Stimulated activated CD8-positive, alpha-beta memory T cell treated with anti-CD3 and anti-CD28 coated beads, Interleukin-4, amount 100 ng/mL, for 1 hour (primary cell): ENCODE measurements around the gene LYSET.
A peak's percentile ranks its signal among the peaks of the same experiment; 100 is the strongest.
"Not testable (repeated sequence)": the region's sequence is repeated elsewhere in the genome, so short reads cannot be mapped to it uniquely, and the experiment has no call there.

Experiments used
- DNase-seq, 2 donors: peaks; one replicate each; pipeline ENCODE4 v3.0.0-alpha.2; 2020; ENCODE audit warnings: low read depth in 2 of 2, low spot score in 1 of 2

LYSET gene

DNA sequence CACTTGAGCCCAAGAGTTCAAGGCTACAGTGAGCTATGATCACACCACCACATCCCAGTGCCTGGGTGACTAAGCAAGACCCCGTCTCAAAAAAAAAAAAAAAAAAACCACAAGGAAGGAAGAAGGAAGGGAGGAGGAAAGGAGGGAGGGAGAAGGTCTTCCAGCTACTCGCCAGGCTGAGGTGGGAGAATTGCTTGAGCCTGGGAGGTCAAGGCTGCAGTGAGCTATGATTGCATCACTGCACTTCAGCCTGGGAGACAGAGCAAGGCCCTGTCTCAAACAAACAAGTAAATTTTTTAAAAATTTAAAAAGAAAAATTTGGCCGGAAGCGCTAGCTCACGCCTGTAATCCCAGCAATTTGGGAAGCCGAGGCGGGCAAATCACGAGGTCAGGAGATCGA is 16.5 kb upstream of the LYSET start:
- not testable (repeated sequence) for DNase-seq

GRCh38 chr14:93169619-93170018 is 15.5 kb upstream of the LYSET start:
- DNase-seq, result not testable (repeated sequence)

DNA sequence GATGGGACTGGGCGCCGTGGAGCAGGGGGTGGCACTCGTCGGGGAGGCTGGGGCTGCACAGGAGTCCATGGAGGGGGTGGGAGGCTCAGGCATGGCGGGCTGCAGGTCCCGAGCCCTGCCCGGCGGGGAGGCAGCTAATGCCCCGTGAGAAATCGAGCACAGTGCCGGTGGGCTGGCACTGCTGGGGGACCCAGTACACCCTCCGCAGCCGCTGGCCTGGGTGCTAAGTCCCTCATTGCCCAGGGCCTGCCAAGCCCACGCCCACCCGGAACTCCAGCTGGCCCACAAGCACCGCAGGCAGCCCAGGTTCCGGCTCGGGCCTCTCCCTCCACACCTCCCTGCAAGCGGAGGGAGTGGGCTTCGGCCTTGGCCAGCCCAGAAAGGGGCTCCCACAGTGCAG is 15.0 kb upstream of the LYSET start:
- not testable (repeated sequence) for DNase-seq

DNA sequence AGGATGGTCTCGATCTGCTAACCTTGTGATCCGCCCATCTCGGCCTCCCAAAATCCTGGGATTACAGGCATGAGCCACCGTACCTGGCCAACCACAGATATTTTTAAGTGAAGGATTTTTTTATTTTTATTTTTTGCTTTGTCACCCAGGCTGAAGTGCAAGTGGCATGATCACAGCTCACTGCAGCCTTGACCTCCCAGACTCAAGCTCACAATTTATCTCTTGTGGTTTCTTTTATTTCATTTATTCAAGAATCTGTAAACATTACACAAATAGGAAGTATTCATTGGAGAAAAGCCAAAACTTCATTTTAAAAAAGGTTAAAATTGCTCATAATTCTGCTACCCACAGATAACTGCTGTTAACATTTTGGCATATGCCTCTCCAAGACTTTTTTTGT is 13.7 kb upstream of the LYSET start:
- DNase-seq, result no peak

GRCh38 chr14:93173943-93174395 is 11.1 kb upstream of the LYSET start:
- no peak for DNase-seq

- DNase-seq, result not testable (repeated sequence)
Measured at GRCh38 chr14:93174731-93175130, 10.4 kb upstream of the LYSET start.

- no peak for DNase-seq
Measured at GRCh38 chr14:93175492-93175891, 9.6 kb upstream of the LYSET start.

GRCh38 chr14:93183596-93184317 is 1.4 kb upstream of the LYSET start:
- no peak for DNase-seq

- no peak for DNase-seq
Measured at GRCh38 chr14:93185349-93185720, 218 bp downstream of the LYSET start.

- DNase-seq, result no peak
Measured at GRCh38 chr14:93186466-93186865, 1.3 kb downstream of the LYSET start.

GRCh38 chr14:93186956-93187355 is 1.8 kb downstream of the LYSET start:
- no peak for DNase-seq

DNA sequence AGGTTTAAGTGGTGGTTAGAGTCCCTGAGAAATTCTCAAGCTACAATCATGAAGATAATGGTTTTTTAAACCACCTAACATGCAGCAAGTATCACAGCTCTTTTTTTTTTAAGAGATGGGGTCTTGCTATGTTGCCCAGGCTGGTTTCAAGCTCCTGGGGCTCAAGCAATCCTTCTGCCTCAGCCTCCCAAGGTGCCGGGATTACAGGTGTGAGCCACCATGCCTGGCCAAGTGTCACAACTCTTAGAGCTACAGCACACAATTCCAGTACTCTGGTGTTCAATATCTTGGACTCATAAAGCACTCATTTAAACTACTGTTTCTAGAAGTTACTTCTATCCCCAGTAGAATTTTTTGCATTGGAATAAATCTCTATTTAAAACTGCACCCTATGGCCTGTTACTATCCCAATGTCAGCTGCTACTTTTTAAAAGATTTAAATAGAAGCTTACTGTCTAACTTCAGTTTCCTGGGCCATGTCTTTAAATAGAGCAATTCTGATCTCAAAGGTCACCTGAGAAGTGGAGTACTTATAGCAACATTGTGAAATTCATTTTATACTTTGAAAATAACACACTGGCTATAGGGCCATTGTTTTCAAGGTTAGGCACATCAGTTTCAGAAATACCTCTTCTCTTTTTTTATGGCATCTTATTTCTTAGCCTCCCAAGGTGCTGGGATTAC is 10.3 kb downstream of the LYSET start:
- no peak for DNase-seq

GRCh38 chr14:93199031-93199430 is 13.9 kb downstream of the LYSET start:
- DNase-seq, result no peak

DNA sequence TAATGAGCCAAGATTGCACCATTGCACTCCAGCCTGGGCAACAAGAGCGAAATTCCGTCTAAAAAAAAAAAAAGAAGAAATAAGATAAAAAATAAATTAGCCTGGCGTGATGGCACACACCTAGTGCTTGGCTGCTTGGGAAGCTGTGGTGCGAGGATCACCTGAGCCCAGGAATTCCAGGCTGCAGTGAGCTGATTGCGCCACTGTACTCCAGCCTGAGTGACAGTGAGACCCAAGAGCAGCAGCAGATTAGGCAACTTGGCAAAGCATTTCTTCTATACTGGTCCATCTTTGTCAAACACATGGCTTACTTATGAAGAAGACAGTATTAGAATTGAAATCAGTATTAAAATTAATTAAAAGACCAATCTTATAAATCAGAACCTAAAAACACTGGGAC is 15.4 kb downstream of the LYSET start:
- DNase-seq, result no peak

- DNase-seq, result no peak
Measured at GRCh38 chr14:93201155-93201704, 16.1 kb downstream of the LYSET start.

DNA sequence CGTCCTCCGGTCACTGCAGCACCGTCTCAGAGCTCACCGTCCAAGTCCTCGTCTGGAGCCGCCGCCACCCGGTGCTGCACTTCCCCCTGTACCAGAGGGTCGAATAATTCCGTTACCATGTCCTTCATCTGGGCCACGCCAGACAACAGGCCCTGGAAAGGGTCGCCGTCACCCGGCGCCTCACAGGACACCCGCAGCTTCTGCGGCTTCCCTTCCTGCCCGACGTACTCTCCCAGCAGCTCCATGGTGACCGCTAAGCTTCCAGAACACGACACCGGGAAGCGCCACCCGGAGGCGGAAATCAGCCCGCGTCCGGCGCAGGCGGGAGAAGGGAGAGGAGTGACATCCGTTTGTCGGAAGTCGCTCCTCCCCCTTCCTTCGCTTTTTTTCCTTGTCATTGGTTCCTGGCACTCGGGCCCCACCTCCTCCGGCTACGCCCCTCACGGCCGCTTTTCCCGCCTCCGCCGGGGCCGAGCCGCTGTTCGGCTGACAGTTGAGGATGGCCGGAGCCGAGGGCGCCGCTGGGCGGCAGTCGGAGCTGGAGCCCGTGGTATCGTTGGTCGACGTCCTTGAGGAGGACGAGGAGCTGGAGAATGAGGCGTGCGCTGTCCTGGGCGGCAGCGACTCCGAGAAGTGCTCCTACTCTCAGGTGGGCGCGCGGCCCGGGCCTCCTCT is 21.8 kb downstream of the LYSET start, which contains the start of the genes GON7 and UBR7:
TSS of gene GON7 (minus strand) at position 273 of the 675 bp plus-strand sequence. CDS start at position 245, 28 bp downstream.
TSS of gene UBR7 (plus strand) at position 464 of the 675 bp plus-strand sequence. CDS start at position 500, 36 bp downstream.
- DNase-seq, result peak; percentile 53 to 70

DNA sequence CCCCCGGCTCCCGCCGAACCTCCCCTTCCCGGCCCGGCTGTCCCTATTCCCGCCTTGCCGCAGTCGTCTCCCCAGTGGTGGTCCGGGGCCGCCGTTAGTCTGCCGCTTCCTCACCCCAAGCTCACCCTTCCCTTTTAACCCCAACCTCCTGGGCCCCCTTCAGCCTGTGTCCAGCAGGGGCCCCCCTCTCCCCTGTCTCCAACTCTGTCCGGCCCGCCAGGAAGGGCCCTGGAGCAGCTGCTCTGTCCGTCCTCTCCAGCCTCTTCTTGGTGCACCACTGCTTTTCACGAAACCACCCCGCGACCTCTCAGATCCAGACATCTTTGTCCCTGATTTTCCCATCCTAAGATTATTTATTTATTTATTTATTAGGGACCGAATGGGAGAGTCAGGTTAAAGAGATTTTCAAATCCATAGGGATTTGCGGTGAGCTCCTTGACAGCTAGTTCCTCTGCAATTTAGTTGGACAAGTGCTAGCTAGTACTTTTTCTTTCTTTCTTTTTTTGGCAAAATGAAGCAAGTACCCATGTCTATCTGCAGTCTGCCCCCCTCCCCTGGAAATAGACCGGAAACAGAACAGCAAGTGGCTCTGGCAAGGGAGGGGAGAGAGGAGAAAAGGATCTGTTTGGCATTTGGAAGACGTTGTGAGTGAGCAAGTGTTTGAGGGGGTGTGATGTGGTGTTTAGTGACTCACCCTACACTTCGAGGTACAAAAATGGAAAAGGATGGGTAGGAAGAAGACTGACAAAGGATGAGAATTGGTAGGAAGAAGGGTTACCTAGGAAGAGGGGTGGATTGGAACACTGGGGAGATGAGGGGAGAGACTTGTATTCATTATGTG is 22.6 kb downstream of the LYSET start:
- no peak for DNase-seq

GRCh38 chr14:93212432-93212831 is 27.3 kb downstream of the LYSET start:
- no peak for DNase-seq

- no peak for DNase-seq
Measured at GRCh38 chr14:93214598-93214997, 29.5 kb downstream of the LYSET start.

DNA sequence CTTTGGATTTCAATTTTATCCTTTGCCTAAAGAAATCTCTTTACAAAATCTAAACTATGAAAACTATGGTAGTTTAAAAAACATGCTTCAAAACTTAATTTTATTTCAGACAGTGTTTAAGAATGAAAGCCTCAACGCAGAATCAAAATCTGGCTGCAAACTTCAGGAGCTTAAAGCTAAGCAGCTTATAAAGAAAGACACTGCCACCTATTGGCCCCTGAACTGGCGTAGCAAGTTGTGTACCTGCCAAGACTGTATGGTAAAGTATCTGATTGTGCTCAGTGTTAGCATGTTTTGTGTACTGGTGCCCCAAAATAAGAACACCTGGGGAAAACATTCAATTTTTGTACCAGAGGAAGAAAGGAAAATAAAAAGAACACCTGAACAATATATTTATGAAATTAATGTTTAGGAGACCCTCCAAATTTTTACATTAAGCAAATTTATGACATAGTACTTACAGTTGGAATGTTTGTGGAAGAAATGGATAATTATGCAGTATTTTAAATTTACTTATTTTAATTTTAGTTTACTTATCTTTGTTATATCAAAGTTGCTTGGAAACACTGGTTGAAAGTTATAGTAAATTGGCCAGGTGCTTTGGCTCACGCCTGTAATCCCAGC is 34.1 kb downstream of the LYSET start:
- peak in 1 of 2 donors; percentile 13 for DNase-seq
